Cardiac fibroblast (primary cell): ENCODE measurements around the gene PCDHB4.
"Not testable (repeated sequence)": the region's sequence is repeated elsewhere in the genome, so short reads cannot be mapped to it uniquely, and the experiment has no call there.

Source experiments
- DNase-seq, 2 donors: peaks; one replicate each; pipeline versions ENCODE4 v3.0.0 to v3.0.0-alpha.2; 2010; ENCODE audit warnings: low read depth in 2 of 2
- H3K4me3 ChIP-seq, 2 donors: replicated peaks in 1 of 2; 1 replicate in 1 of 2; 2 replicates in 1 of 2; pipeline ENCODE4 v1.5.1; 2011; ENCODE audit warnings: low read depth in 2 of 2, low read length in 2 of 2, mild to moderate bottlenecking in 2 of 2, moderate library complexity in 1 of 2
- CTCF ChIP-seq: IDR thresholded peaks from one replicate; pipeline ENCODE4 v1.5.1; 2011; ENCODE audit warnings: low read depth, mild to moderate bottlenecking, low read length, inconsistent platforms

Gene PCDHB4

GRCh38 chr5:141127305-141127704, 5.7 kb downstream of the PCDHB4 start:
- DNase-seq = no peak
- no peak for TF ChIP-seq CTCF
- H3K4me3 ChIP-seq = no peak overlapping the region

GRCh38 chr5:141135030-141135717, 13.6 kb downstream of the PCDHB4 start, which contains the start of gene PCDHB5:
Gene PCDHB5, plus strand, starts transcription at chr5:141135206. Its CDS starts 229 bp downstream, at chr5:141135435.
- peak; percentile 12 to 29 for DNase-seq
- H3K4me3 ChIP-seq = peak within 1 kb of the TSS; percentile 9 to 22
- peak; percentile 31 for TF ChIP-seq CTCF

- no peak for TF ChIP-seq CTCF
- peak overlapping the region in 1 of 2 donors; percentile 9 for H3K4me3 ChIP-seq
- DNase-seq = no peak
Observed at GRCh38 chr5:141135718-141136266, 14.2 kb downstream of the PCDHB4 start.

GRCh38 chr5:141137346-141137745, 15.7 kb downstream of the PCDHB4 start:
- not testable (repeated sequence) for DNase-seq, H3K4me3 ChIP-seq

- DNase-seq = peak; percentile 3 to 27
- H3K4me3 ChIP-seq = no peak within 1 kb of the TSS
- peak; percentile 14 for TF ChIP-seq CTCF
Observed at GRCh38 chr5:141149812-141150211, 28.2 kb downstream of the PCDHB4 start, which contains the start of gene PCDHB6. Gene PCDHB6, plus strand, starts transcription at chr5:141150057. Its CDS starts 201 bp downstream, at chr5:141150258.

GRCh38 chr5:141150224-141150992, 28.8 kb downstream of the PCDHB4 start:
- no peak overlapping the region for H3K4me3 ChIP-seq
- no peak for TF ChIP-seq CTCF
- DNase-seq = no peak

GRCh38 chr5:141150993-141151325, 29.3 kb downstream of the PCDHB4 start:
- no peak overlapping the region for H3K4me3 ChIP-seq
- no peak for TF ChIP-seq CTCF
- no peak for DNase-seq

- DNase-seq = not testable (repeated sequence)
Observed at GRCh38 chr5:141151632-141152031, 30.0 kb downstream of the PCDHB4 start.

GRCh38 chr5:141152096-141152495, 30.5 kb downstream of the PCDHB4 start:
- DNase-seq, H3K4me3 ChIP-seq: not testable (repeated sequence)

More at GRCh38 chr5:141151632-141152031, 30.0 kb downstream of the PCDHB4 start:
- not testable (repeated sequence) for H3K4me3 ChIP-seq
